Cardiac muscle cell (in vitro differentiated cells and primary cell): ENCODE results near the gene POLR2A. TPM values are rescaled to one million over a fixed set of nuclear protein-coding genes. Genes with fewer than 3 reads are reported as not detected.

Experiments used
- DNase-seq, 2 donors: peaks; one replicate each; pipeline versions ENCODE4 v3.0.0 to v3.0.0-alpha.2; 2010 to 2017; ENCODE audit warnings: low read depth in 1 of 2, low spot score in 1 of 2
- H3K27ac ChIP-seq: fragments of 200-600 bp; sonication (generic); 2 replicates; pipeline ENCODE4 v1.5.1; 2016
- H3K27me3 ChIP-seq: fragments of 200-600 bp; sonication (generic); 2 replicates; pipeline ENCODE4 v1.6.0; 2016; ENCODE audit warnings: control low read depth
- H3K36me3 ChIP-seq: fragments of 200-600 bp; sonication (generic); 2 replicates; pipeline ENCODE4 v1.5.1; 2016; ENCODE audit warnings: control low read depth
- H3K4me1 ChIP-seq: fragments of 200-600 bp; sonication (generic); 2 replicates; pipeline ENCODE4 v1.8.1; 2017; ENCODE audit warnings: low read depth, mild to moderate bottlenecking, mixed run types
- H3K4me3 ChIP-seq: fragments of 200-600 bp; sonication (generic); 2 replicates; pipeline ENCODE4 v1.5.1; 2016; ENCODE audit warnings: mild to moderate bottlenecking
- H3K9me3 ChIP-seq: fragments of 200-600 bp; sonication (generic); 2 replicates; pipeline ENCODE4 v1.5.1; 2017; ENCODE audit warnings: low read depth, mild to moderate bottlenecking, control low read depth
- CTCF ChIP-seq: IDR thresholded peaks from 2 replicates; pipeline ENCODE4 v1.5.1; 2012; ENCODE audit warnings: low read depth, mild to moderate bottlenecking, low read length
- polyA plus RNA-seq: library from polyadenylated mRNA; unstranded; fragments of >200 nt; fragmentation: Nextera tagmentation; extraction: Ambion mirVana; gene quantifications from 2 replicates; pipeline ENCODE4 v1.2.1, GENCODE V29; 2016
- total RNA-seq: library from RNA; depleted of rRNA; stranded (reverse); fragments of >200 nt; gene quantifications from 2 replicates; pipeline ENCODE4 v1.2.3, GENCODE V29; 2016

The POLR2A gene
- total and polyA plus RNA-seq, 2 experiments from 2014 or later, result 41.3 to 62.3 TPM

DNA sequence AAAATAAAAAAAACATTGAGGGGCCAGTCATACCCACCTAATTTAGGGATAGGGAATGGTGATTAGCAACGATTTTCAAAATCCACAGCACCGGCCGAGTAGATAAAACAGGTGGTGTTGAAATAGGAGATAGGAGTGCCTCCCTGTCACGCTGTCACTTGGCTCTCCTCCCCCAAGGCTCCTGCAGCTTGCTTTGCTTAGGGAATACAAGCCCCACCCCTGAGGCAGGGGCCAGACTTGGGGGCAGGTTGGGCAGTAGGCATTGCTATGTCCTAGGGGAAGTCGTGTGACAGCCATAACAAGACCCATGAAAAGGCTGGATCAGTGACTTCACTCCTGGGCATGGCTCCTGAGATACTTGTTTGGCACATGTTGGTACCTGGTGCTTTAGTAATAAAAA, 25.8 kb downstream of the POLR2A start:
- no peak for DNase-seq
- Histone ChIP-seq H3K9me3 (no peaks in the 10 kb centered on the region), H3K27me3 (no peaks in the 10 kb centered on the region), H3K4me1 (no peaks in the 10 kb centered on the region), H3K4me3 (no peak overlapping the region), H3K27ac (no peak overlapping the region), H3K36me3 (peaks cover 73% of the 10 kb centered on the region)
- no peak for TF ChIP-seq CTCF

DNA sequence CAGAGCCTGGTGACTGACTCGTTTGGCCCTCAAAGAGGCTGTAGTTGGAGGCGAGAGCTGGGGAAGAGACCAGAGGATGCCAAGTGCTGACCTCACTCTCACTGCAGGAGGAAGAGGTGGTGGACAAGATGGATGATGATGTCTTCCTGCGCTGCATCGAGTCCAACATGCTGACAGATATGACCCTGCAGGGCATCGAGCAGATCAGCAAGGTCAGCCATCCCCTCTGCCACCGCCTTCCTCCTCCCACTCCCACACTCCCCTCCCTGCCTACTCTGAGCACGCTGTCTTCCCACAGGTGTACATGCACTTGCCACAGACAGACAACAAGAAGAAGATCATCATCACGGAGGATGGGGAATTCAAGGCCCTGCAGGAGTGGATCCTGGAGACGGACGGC, 26.9 kb downstream of the POLR2A start:
- Histone ChIP-seq H3K4me1 (no peaks in the 10 kb centered on the region), H3K36me3 (peaks cover 66% of the 10 kb centered on the region), H3K27me3 (no peaks in the 10 kb centered on the region), H3K9me3 (no peaks in the 10 kb centered on the region), H3K27ac (no peak overlapping the region), H3K4me3 (no peak overlapping the region)
- no peak for TF ChIP-seq CTCF
- no peak for DNase-seq

DNA sequence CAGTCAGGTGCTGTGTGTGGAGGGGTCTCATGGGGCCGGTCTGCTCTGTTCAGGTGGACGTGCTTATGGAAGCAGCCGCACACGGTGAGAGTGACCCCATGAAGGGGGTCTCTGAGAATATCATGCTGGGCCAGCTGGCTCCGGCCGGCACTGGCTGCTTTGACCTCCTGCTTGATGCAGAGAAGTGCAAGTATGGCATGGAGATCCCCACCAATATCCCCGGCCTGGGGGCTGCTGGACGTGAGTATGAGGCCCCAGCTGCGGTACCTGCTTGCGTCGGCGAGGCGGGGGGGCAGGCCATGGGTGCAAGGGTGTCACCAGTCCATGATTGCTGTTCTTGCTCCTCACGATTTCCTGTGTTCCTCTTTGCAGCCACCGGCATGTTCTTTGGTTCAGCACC, 27.9 kb downstream of the POLR2A start:
- Histone ChIP-seq H3K27ac (no peak overlapping the region), H3K4me3 (no peak overlapping the region), H3K4me1 (no peaks in the 10 kb centered on the region), H3K27me3 (no peaks in the 10 kb centered on the region), H3K9me3 (no peaks in the 10 kb centered on the region), H3K36me3 (peaks cover 57% of the 10 kb centered on the region)
- TF ChIP-seq CTCF, result no peak
- no peak for DNase-seq

- no peak overlapping the region for H3K4me3 ChIP-seq
- no peaks in the 10 kb centered on the region for H3K9me3 ChIP-seq
- H3K4me1 ChIP-seq, result no peaks in the 10 kb centered on the region
- DNase-seq, result no peak
- peaks cover 49% of the 10 kb centered on the region for H3K36me3 ChIP-seq
- H3K27ac ChIP-seq, result no peak overlapping the region
- no peaks in the 10 kb centered on the region for H3K27me3 ChIP-seq
- TF ChIP-seq CTCF, result no peak
Observed at GRCh38 chr17:7512824-7513540, 28.8 kb downstream of the POLR2A start.

GRCh38 chr17:7513850-7514419, 29.8 kb downstream of the POLR2A start:
- peaks cover 40% of the 10 kb centered on the region for H3K36me3 ChIP-seq

More at GRCh38 chr17:7513850-7514419, 29.8 kb downstream of the POLR2A start:
- H3K9me3 ChIP-seq, result no peaks in the 10 kb centered on the region
- no peak overlapping the region for H3K27ac ChIP-seq
- H3K27me3 ChIP-seq, result no peaks in the 10 kb centered on the region
- H3K4me1 ChIP-seq, result no peaks in the 10 kb centered on the region
- no peak for TF ChIP-seq CTCF
- no peak for DNase-seq
- no peak overlapping the region for H3K4me3 ChIP-seq
